PC-3 (cell line): ENCODE results near the gene RPL3. TPM values are rescaled to one million over a fixed set of nuclear protein-coding genes. Genes with fewer than 3 reads are reported as not detected.

Experiments used
- ATAC-seq: fragments of 200-7000 bp; cut with Tn5 transposase; 2 replicates; pipeline ENCODE4 v1.9.1; 2020; ENCODE audit warnings: mild to moderate bottlenecking, moderate library complexity
- BruUV-seq: library from RNA; stranded (reverse); fragments of 400-500 nt; replicated peaks from 2 replicates; lab custom pipeline; 2021; lab: Mats Ljungman, UMichigan
- CTCF ChIA-PET: fragments of 300-600 bp; sonication (Branson Sonifier 250); formaldehyde crosslinking; loops from one replicate; lab custom pipeline; 2022; ENCODE audit warnings: antibody characterized with exemption; lab: Charles Lee
- POLR2A ChIA-PET: fragments of 300-600 bp; sonication (Branson Sonifier 250); formaldehyde crosslinking; loops from one replicate; lab custom pipeline; 2022; ENCODE audit warnings: antibody characterized with exemption; ENCODE audit not compliant: unreplicated experiment; lab: Charles Lee
- DNase-seq: peaks from one replicate; pipeline ENCODE4 v3.0.0-alpha.2; 2015
- H2AFZ ChIP-seq: fragments of 300-600 bp; sonication (generic); 2 replicates; pipeline ENCODE4 v1.6.0; 2016; ENCODE audit warnings: antibody characterized with exemption, low read length
- H3F3A ChIP-seq: fragments of 300-600 bp; sonication (generic); one replicate; pipeline ENCODE4 v1.6.0; 2017; ENCODE audit warnings: antibody characterized with exemption, low read length, control low read depth, mild to moderate bottlenecking; ENCODE audit not compliant: unreplicated experiment
- H3K27ac ChIP-seq: fragments of 300-600 bp; sonication (generic); 2 replicates; pipeline ENCODE4 v1.5.1; 2016; ENCODE audit warnings: mild to moderate bottlenecking, low read length
- H3K27me3 ChIP-seq: fragments of 300-600 bp; sonication (generic); 2 replicates; pipeline ENCODE4 v1.6.1; 2016; ENCODE audit warnings: low read length, mixed read lengths
- H3K36me3 ChIP-seq: fragments of 300-600 bp; sonication (generic); 2 replicates; pipeline ENCODE4 v1.6.1; 2016; ENCODE audit warnings: low read depth, mixed run types, low read length, mixed read lengths
- H3K4me1 ChIP-seq: fragments of 300-600 bp; sonication (generic); 2 replicates; pipeline ENCODE4 v1.5.1; 2016; ENCODE audit warnings: low read length; ENCODE audit not compliant: insufficient read depth
- H3K4me2 ChIP-seq: fragments of 300-600 bp; sonication (generic); 2 replicates; pipeline ENCODE4 v1.6.0; 2016; ENCODE audit warnings: low read length
- H3K4me3 ChIP-seq: fragments of 300-600 bp; sonication (generic); 2 replicates; pipeline ENCODE4 v1.5.1; 2016; ENCODE audit warnings: mild to moderate bottlenecking, low read length, mixed read lengths
- H3K79me2 ChIP-seq: fragments of 300-600 bp; sonication (generic); 2 replicates; pipeline ENCODE4 v1.6.1; 2017; ENCODE audit warnings: low read length, mixed read lengths
- H3K9ac ChIP-seq: fragments of 300-600 bp; sonication (generic); 2 replicates; pipeline ENCODE4 v1.6.0; 2016; ENCODE audit warnings: mild to moderate bottlenecking, low read length
- H3K9me2 ChIP-seq: fragments of 300-600 bp; sonication (generic); replicated peaks from 2 replicates; pipeline ENCODE4 v1.6.1; 2016; ENCODE audit warnings: mixed run types, low read length, mixed read lengths
- H3K9me3 ChIP-seq: fragments of 300-600 bp; sonication (generic); 2 replicates; pipeline ENCODE4 v1.6.1; 2016; ENCODE audit warnings: low read length, mixed read lengths
- H4K20me1 ChIP-seq: fragments of 300-600 bp; sonication (generic); 2 replicates; pipeline ENCODE4 v1.6.1; 2016; ENCODE audit warnings: low read length, mixed read lengths
- EZH2 ChIP-seq: fragments of 300-600 bp; sonication (generic); IDR thresholded peaks from one replicate; pipeline ENCODE4 v1.6.1; 2017; ENCODE audit warnings: antibody characterized with exemption, mild to moderate bottlenecking, low read length; ENCODE audit not compliant: unreplicated experiment
- EZH2phosphoT487 ChIP-seq: fragments of 300-600 bp; sonication (generic); IDR thresholded peaks from 2 replicates; pipeline ENCODE4 v1.6.1; 2018; ENCODE audit warnings: mild to moderate bottlenecking, antibody characterized with exemption, low read length, borderline replicate concordance
- intact Hi-C: fragments of 100-400 bp; cut with micrococcal nuclease; formaldehyde crosslinking; loops from 2 replicates; pipeline ENCODE4 v1.9.0; 2023
- total RNA-seq: library from RNA; depleted of rRNA; stranded (reverse); fragments of >200 nt; gene quantifications from 2 replicates; pipeline ENCODE4 v1.2.3, GENCODE V29; 2014; rRNA removed
- TF ChIP-seq, protein P1 (sequence below): fragments of 300-600 bp; sonication (generic); conservative IDR thresholded peaks from 2 replicates; pipeline ENCODE4 v1.5.1; 2017; ENCODE audit warnings: antibody characterized with exemption, low read depth, mild to moderate bottlenecking, low read length

Gene RPL3
- total RNA-seq, 1 experiment from 2014 or later = 1,363 TPM

GRCh38 chr22:39264349-39265038 is 54.9 kb downstream of the RPL3 start:
- ATAC-seq (no peak), DNase-seq (no peak)
- H3K9me3 ChIP-seq = no peaks in the 10 kb centered on the region
- BruUV-seq = no TSS peak
- H3F3A ChIP-seq = no peaks in the 10 kb centered on the region
- H3K4me2 ChIP-seq = no peak overlapping the region
- ChIA-PET CTCF (no interaction called here), POLR2A (no interaction called here)
- no peaks in the 10 kb centered on the region for H3K36me3 ChIP-seq
- H3K27me3 ChIP-seq = no peaks in the 10 kb centered on the region
- no peaks in the 10 kb centered on the region for H3K4me1 ChIP-seq
- no peak overlapping the region for H3K9ac ChIP-seq
- no peaks in the 10 kb centered on the region for H4K20me1 ChIP-seq
- H3K27ac ChIP-seq = no peak overlapping the region
- intact Hi-C loops = no loop called here
- TF ChIP-seq EZH2 (no peak), EZH2phosphoT487 (no peak)
- TF ChIP-seq, protein P1, sequence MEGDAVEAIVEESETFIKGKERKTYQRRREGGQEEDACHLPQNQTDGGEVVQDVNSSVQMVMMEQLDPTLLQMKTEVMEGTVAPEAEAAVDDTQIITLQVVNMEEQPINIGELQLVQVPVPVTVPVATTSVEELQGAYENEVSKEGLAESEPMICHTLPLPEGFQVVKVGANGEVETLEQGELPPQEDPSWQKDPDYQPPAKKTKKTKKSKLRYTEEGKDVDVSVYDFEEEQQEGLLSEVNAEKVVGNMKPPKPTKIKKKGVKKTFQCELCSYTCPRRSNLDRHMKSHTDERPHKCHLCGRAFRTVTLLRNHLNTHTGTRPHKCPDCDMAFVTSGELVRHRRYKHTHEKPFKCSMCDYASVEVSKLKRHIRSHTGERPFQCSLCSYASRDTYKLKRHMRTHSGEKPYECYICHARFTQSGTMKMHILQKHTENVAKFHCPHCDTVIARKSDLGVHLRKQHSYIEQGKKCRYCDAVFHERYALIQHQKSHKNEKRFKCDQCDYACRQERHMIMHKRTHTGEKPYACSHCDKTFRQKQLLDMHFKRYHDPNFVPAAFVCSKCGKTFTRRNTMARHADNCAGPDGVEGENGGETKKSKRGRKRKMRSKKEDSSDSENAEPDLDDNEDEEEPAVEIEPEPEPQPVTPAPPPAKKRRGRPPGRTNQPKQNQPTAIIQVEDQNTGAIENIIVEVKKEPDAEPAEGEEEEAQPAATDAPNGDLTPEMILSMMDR = no peak
- no peak overlapping the region for H2AFZ ChIP-seq
- no peaks in the 10 kb centered on the region for H3K9me2 ChIP-seq
- no peaks in the 10 kb centered on the region for H3K79me2 ChIP-seq
- no peak overlapping the region for H3K4me3 ChIP-seq

DNA sequence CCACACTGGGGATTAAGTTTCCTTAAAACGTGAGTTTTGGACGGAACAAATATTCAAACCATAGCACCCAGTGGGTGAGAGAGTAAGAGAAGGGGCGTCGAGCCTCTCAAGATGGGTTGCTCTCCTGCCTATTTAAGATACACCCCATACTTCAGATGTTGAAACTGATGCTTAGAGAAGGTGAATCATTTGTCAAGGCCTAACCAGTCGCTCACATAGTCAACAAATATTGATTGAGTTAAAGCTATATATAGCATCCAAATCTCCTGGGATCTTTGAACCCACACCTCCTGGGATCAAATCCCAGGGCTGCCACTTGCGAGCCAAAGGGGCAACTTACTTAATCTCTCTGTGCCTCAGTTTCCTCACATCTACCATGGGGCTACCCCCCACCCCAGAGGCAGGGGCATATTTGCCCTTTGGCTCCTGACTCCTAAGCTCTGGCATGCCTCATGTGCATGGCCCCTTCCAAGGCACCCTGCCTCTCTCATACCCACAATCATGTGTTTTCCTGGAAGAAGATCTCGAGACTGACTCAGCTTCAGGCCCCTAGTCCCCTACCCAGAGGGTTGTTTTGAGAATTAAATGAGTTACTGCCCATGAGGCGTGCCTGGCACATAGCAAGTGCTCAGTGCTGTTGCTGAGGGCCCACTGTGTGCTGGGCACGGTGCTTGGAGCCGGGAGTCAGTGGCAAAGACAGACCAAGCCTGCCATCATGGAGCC is 55.6 kb downstream of the RPL3 start:
- H3K9me3 ChIP-seq = no peaks in the 10 kb centered on the region
- H3K36me3 ChIP-seq = no peaks in the 10 kb centered on the region
- H3K9me2 ChIP-seq = no peaks in the 10 kb centered on the region
- no peak overlapping the region for H2AFZ ChIP-seq
- H3K27me3 ChIP-seq = no peaks in the 10 kb centered on the region
- intact Hi-C loops = no loop called here
- H3K4me2 ChIP-seq = no peak overlapping the region
- H3F3A ChIP-seq = no peaks in the 10 kb centered on the region
- no TSS peak for BruUV-seq
- H3K9ac ChIP-seq = no peak overlapping the region
- ATAC-seq (no peak), DNase-seq (no peak)
- H3K4me1 ChIP-seq = no peaks in the 10 kb centered on the region
- H3K4me3 ChIP-seq = no peak overlapping the region
- no peaks in the 10 kb centered on the region for H3K79me2 ChIP-seq
- H4K20me1 ChIP-seq = no peaks in the 10 kb centered on the region
- TF ChIP-seq EZH2 (no peak), EZH2phosphoT487 (no peak)
- TF ChIP-seq, protein P1 = no peak
- H3K27ac ChIP-seq = no peak overlapping the region
- POLR2A ChIA-PET = no interaction called here
- CTCF ChIA-PET = no interaction called here

Other genes starting within 250 kb of the RPL3 start
- 1.3 and 4.4 TPM in 2 replicates for gene APOBEC3G, start 242.3 kb downstream of the RPL3 start, total RNA-seq
- 0.87 TPM in 1 of 2 replicates, not detected in the other for gene APOBEC3H, start 222.4 kb downstream of the RPL3 start, total RNA-seq
- 8.0 and 8.6 TPM in 2 replicates for gene CBX7, start 166.9 kb downstream of the RPL3 start, total RNA-seq
- gene PDGFB, start 74.6 kb downstream of the RPL3 start, total RNA-seq = 29.7 and 33.1 TPM in 2 replicates
- gene SYNGR1, start 30.4 kb upstream of the RPL3 start, total RNA-seq = 7.8 and 9.0 TPM in 2 replicates
- gene TAB1, start 80.2 kb upstream of the RPL3 start, total RNA-seq = 14.2 and 16.0 TPM in 2 replicates
- 0.06 TPM in 1 of 2 replicates, not detected in the other for gene MGAT3, start 137.4 kb upstream of the RPL3 start, total RNA-seq
- 22.1 and 23.2 TPM in 2 replicates for gene MIEF1, start 182.7 kb upstream of the RPL3 start, total RNA-seq
- gene ATF4, start 200.9 kb upstream of the RPL3 start, total RNA-seq = 230 and 240 TPM in 2 replicates
- gene RPS19BP1, start 213.1 kb upstream of the RPL3 start, total RNA-seq = 253 and 320 TPM in 2 replicates